ENCODE results near the gene FLVCR2.

The FLVCR2 gene, protein sequence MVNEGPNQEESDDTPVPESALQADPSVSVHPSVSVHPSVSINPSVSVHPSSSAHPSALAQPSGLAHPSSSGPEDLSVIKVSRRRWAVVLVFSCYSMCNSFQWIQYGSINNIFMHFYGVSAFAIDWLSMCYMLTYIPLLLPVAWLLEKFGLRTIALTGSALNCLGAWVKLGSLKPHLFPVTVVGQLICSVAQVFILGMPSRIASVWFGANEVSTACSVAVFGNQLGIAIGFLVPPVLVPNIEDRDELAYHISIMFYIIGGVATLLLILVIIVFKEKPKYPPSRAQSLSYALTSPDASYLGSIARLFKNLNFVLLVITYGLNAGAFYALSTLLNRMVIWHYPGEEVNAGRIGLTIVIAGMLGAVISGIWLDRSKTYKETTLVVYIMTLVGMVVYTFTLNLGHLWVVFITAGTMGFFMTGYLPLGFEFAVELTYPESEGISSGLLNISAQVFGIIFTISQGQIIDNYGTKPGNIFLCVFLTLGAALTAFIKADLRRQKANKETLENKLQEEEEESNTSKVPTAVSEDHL

DNA sequence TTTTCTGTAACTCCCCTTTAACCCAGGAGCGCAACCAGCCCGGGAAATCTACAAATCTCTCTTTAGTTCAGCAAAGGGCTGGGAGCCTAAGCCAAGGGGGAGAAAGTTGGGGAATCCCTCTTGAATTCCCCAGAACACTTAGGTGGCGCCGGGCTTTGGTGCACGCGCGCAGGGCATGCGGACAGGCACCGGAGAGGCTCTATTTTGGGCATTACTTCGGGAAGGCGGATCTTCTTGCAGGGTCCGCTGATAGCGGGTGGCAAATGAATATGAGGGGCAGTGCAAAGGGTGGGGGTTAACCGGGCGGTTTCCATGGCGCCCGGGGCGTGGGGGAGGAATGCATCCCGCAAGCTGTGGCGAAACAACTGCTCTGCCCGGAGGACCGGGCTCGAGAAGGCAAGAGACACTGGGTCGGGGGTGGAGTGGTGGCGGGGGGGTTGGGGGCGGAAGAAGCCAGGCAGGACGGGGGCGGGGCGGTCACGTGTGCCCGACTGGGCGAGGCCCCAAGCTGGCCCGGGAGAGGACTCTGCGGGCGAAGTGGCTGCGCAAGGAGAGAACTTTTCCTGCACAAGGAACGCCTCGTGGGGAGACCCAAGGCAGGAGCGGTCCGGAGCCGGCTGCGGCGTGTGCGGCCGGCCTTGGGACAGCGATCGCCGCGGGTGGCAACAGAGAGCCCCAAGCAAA lies at the start of gene FLVCR2:
Gene FLVCR2, plus strand, starts transcription at position 519 of the 684 bp plus-strand sequence. CDS start 353 bp downstream, outside the sequence.
- ATAC-seq: peak; percentile 74
- TF ChIP-seq CSDC2 (CRISPR knock-in tag; IDR thresholded peaks at IDR 0.05): no peak
- TF ChIP-seq TOX (CRISPR knock-in tag; IDR thresholded peaks at IDR 0.05; ENCODE audit: borderline replicate concordance): no peak
- TF ChIP-seq RARB (CRISPR knock-in tag; IDR thresholded peaks at IDR 0.05): no peak
- TF ChIP-seq OSR1 (CRISPR knock-in tag; IDR thresholded peaks at IDR 0.05): no peak
- no peak for TF ChIP-seq ZNF8 (CRISPR knock-in tag; IDR thresholded peaks at IDR 0.05)
- TF ChIP-seq SNAI2 (CRISPR knock-in tag; IDR thresholded peaks at IDR 0.05): no peak
- TF ChIP-seq, protein P1, sequence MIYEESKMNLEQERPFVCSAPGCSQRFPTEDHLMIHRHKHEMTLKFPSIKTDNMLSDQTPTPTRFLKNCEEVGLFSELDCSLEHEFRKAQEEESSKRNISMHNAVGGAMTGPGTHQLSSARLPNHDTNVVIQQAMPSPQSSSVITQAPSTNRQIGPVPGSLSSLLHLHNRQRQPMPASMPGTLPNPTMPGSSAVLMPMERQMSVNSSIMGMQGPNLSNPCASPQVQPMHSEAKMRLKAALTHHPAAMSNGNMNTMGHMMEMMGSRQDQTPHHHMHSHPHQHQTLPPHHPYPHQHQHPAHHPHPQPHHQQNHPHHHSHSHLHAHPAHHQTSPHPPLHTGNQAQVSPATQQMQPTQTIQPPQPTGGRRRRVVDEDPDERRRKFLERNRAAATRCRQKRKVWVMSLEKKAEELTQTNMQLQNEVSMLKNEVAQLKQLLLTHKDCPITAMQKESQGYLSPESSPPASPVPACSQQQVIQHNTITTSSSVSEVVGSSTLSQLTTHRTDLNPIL (CRISPR knock-in tag; IDR thresholded peaks at IDR 0.05; ENCODE audit: low read depth): no peak
- TF ChIP-seq ZFP30 (CRISPR knock-in tag; IDR thresholded peaks at IDR 0.05): no peak
- no peak for TF ChIP-seq ZNF70 (CRISPR knock-in tag; IDR thresholded peaks at IDR 0.05)
- TF ChIP-seq ZFP3 (CRISPR knock-in tag; IDR thresholded peaks at IDR 0.05): no peak
- TF ChIP-seq ISL1 (CRISPR knock-in tag; IDR thresholded peaks at IDR 0.05): no peak
- TF ChIP-seq, protein P2, sequence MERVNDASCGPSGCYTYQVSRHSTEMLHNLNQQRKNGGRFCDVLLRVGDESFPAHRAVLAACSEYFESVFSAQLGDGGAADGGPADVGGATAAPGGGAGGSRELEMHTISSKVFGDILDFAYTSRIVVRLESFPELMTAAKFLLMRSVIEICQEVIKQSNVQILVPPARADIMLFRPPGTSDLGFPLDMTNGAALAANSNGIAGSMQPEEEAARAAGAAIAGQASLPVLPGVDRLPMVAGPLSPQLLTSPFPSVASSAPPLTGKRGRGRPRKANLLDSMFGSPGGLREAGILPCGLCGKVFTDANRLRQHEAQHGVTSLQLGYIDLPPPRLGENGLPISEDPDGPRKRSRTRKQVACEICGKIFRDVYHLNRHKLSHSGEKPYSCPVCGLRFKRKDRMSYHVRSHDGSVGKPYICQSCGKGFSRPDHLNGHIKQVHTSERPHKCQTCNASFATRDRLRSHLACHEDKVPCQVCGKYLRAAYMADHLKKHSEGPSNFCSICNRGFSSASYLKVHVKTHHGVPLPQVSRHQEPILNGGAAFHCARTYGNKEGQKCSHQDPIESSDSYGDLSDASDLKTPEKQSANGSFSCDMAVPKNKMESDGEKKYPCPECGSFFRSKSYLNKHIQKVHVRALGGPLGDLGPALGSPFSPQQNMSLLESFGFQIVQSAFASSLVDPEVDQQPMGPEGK (CRISPR knock-in tag; IDR thresholded peaks at IDR 0.05; ENCODE audit: borderline replicate concordance): no peak
- TF ChIP-seq, protein P3, sequence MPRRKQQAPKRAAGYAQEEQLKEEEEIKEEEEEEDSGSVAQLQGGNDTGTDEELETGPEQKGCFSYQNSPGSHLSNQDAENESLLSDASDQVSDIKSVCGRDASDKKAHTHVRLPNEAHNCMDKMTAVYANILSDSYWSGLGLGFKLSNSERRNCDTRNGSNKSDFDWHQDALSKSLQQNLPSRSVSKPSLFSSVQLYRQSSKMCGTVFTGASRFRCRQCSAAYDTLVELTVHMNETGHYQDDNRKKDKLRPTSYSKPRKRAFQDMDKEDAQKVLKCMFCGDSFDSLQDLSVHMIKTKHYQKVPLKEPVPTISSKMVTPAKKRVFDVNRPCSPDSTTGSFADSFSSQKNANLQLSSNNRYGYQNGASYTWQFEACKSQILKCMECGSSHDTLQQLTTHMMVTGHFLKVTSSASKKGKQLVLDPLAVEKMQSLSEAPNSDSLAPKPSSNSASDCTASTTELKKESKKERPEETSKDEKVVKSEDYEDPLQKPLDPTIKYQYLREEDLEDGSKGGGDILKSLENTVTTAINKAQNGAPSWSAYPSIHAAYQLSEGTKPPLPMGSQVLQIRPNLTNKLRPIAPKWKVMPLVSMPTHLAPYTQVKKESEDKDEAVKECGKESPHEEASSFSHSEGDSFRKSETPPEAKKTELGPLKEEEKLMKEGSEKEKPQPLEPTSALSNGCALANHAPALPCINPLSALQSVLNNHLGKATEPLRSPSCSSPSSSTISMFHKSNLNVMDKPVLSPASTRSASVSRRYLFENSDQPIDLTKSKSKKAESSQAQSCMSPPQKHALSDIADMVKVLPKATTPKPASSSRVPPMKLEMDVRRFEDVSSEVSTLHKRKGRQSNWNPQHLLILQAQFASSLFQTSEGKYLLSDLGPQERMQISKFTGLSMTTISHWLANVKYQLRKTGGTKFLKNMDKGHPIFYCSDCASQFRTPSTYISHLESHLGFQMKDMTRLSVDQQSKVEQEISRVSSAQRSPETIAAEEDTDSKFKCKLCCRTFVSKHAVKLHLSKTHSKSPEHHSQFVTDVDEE (CRISPR knock-in tag; IDR thresholded peaks at IDR 0.05): no peak
- TF ChIP-seq ZNF565 (CRISPR knock-in tag; conservative IDR thresholded peaks at IDR 0.05; ENCODE audit: low read depth): no peak
- TF ChIP-seq BACH2 (CRISPR knock-in tag; IDR thresholded peaks at IDR 0.05; ENCODE audit: borderline replicate concordance): no peak
- no peak for TF ChIP-seq TCF4 (CRISPR knock-in tag; IDR thresholded peaks at IDR 0.05; ENCODE audit: borderline replicate concordance)
- no peak for TF ChIP-seq GLIS3 (CRISPR knock-in tag; IDR thresholded peaks at IDR 0.05)
- no peak for TF ChIP-seq ESRRG (CRISPR knock-in tag; IDR thresholded peaks at IDR 0.05)
- no peak for TF ChIP-seq PPARA (CRISPR knock-in tag; IDR thresholded peaks at IDR 0.05; ENCODE audit: borderline replicate concordance)
- no peak for TF ChIP-seq ZC3H10 (CRISPR knock-in tag; IDR thresholded peaks at IDR 0.05)

DNA sequence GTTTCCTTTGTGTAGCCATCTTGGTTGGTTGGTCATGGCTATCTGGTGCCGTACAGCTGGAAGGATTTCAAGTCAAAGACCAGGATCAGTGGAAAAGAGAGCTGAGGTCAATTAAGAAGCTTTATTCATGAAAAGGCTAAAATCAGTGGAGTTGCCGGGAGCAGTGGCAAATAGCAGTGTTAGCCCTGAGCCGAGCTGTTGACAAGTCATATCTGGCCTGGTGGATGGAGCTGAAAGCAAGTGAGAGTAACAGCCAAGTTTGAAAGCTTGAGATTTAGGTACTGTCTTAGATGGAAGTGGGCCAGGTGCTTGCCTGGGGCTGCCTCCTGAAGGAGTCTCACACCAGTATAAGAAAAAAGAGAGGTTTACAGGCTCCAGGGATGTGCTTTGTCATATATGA lies 47.2 kb upstream of the FLVCR2 start:
- no peak for TF ChIP-seq ISL1 (CRISPR knock-in tag; IDR thresholded peaks at IDR 0.05)
- TF ChIP-seq BACH2 (CRISPR knock-in tag; IDR thresholded peaks at IDR 0.05; ENCODE audit: borderline replicate concordance): no peak
- no peak for TF ChIP-seq ZNF8 (CRISPR knock-in tag; IDR thresholded peaks at IDR 0.05)
- TF ChIP-seq ZNF70 (CRISPR knock-in tag; IDR thresholded peaks at IDR 0.05): no peak
- TF ChIP-seq PPARA (CRISPR knock-in tag; IDR thresholded peaks at IDR 0.05; ENCODE audit: borderline replicate concordance): no peak
- TF ChIP-seq, protein P4, sequence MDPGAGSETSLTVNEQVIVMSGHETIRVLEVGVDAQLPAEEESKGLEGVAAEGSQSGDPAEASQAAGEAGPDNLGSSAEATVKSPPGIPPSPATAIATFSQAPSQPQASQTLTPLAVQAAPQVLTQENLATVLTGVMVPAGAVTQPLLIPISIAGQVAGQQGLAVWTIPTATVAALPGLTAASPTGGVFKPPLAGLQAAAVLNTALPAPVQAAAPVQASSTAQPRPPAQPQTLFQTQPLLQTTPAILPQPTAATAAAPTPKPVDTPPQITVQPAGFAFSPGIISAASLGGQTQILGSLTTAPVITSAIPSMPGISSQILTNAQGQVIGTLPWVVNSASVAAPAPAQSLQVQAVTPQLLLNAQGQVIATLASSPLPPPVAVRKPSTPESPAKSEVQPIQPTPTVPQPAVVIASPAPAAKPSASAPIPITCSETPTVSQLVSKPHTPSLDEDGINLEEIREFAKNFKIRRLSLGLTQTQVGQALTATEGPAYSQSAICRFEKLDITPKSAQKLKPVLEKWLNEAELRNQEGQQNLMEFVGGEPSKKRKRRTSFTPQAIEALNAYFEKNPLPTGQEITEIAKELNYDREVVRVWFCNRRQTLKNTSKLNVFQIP (CRISPR knock-in tag; IDR thresholded peaks at IDR 0.05; ENCODE audit: borderline replicate concordance, low read depth): no peak
- TF ChIP-seq ZFP3 (CRISPR knock-in tag; IDR thresholded peaks at IDR 0.05): no peak
- no peak for TF ChIP-seq GLIS3 (CRISPR knock-in tag; IDR thresholded peaks at IDR 0.05)
- TF ChIP-seq SNAI2 (CRISPR knock-in tag; IDR thresholded peaks at IDR 0.05): no peak
- TF ChIP-seq TOX (CRISPR knock-in tag; IDR thresholded peaks at IDR 0.05; ENCODE audit: borderline replicate concordance): no peak
- no peak for TF ChIP-seq TCF4 (CRISPR knock-in tag; IDR thresholded peaks at IDR 0.05; ENCODE audit: borderline replicate concordance)
- TF ChIP-seq ZNF565 (CRISPR knock-in tag; conservative IDR thresholded peaks at IDR 0.05; ENCODE audit: low read depth): no peak
- TF ChIP-seq, protein P5, sequence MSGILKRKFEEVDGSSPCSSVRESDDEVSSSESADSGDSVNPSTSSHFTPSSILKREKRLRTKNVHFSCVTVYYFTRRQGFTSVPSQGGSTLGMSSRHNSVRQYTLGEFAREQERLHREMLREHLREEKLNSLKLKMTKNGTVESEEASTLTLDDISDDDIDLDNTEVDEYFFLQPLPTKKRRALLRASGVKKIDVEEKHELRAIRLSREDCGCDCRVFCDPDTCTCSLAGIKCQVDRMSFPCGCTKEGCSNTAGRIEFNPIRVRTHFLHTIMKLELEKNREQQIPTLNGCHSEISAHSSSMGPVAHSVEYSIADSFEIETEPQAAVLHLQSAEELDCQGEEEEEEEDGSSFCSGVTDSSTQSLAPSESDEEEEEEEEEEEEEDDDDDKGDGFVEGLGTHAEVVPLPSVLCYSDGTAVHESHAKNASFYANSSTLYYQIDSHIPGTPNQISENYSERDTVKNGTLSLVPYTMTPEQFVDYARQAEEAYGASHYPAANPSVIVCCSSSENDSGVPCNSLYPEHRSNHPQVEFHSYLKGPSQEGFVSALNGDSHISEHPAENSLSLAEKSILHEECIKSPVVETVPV (CRISPR knock-in tag; IDR thresholded peaks at IDR 0.05): no peak
- TF ChIP-seq ZFP30 (CRISPR knock-in tag; IDR thresholded peaks at IDR 0.05): no peak
- no peak for TF ChIP-seq ZC3H10 (CRISPR knock-in tag; IDR thresholded peaks at IDR 0.05)
- no peak for TF ChIP-seq ARNTL (CRISPR knock-in tag; IDR thresholded peaks at IDR 0.05; ENCODE audit: borderline replicate concordance, low read depth)
- TF ChIP-seq, protein P3 (CRISPR knock-in tag; IDR thresholded peaks at IDR 0.05): no peak
- TF ChIP-seq ESRRG (CRISPR knock-in tag; IDR thresholded peaks at IDR 0.05): no peak
- no peak for TF ChIP-seq RARB (CRISPR knock-in tag; IDR thresholded peaks at IDR 0.05)
- no peak for ATAC-seq

All from SK-N-SH treated with all-trans-retinoic acid at 6 μM for 48 hours (cell line).